DND-41 (cell line): Measurements from ENCODE around the gene PHACTR3.

Source experiments
- ATAC-seq: fragments of 200-7000 bp; cut with Tn5 transposase; 3 replicates; pipeline ENCODE4 v1.9.1; 2021; ENCODE audit warnings: low read depth; ENCODE audit not compliant: insufficient read depth
- DNase-seq: peaks from one replicate; pipeline ENCODE4 v3.0.0-alpha.2; 2020
- H2AFZ ChIP-seq: 2 replicates; pipeline ENCODE4 v1.6.0; 2012; ENCODE audit warnings: low read depth, low read length
- H3K27ac ChIP-seq: 2 replicates; pipeline ENCODE4 v1.5.1; 2012; ENCODE audit warnings: low read length, inconsistent platforms
- H3K27me3 ChIP-seq: fragments of 200-600 bp; sonication (generic); 2 replicates; pipeline ENCODE4 v1.6.0; 2012; ENCODE audit warnings: low read length, mild to moderate bottlenecking, inconsistent platforms; ENCODE audit not compliant: insufficient read depth, poor library complexity
- H3K36me3 ChIP-seq: 2 replicates; pipeline ENCODE4 v1.5.1; 2012; ENCODE audit warnings: low read length, inconsistent platforms; ENCODE audit not compliant: insufficient read depth
- H3K4me1 ChIP-seq: 2 replicates; pipeline ENCODE4 v1.5.1; 2012; ENCODE audit warnings: mild to moderate bottlenecking, low read length; ENCODE audit not compliant: insufficient read depth
- H3K4me2 ChIP-seq: 2 replicates; pipeline ENCODE4 v1.6.0; 2012; ENCODE audit warnings: mild to moderate bottlenecking, moderate library complexity, low read length, inconsistent platforms; ENCODE audit not compliant: insufficient read depth
- H3K4me3 ChIP-seq, 2 experiments: fragments of 200-600 bp in 1 of 2; shearing (Covaris generic) in 1 of 2; 2 replicates each; pipeline ENCODE4 v1.5.1; 2012 to 2016; ENCODE audit warnings: inconsistent platforms in 2 of 2, low read length in 2 of 2, mild to moderate bottlenecking in 2 of 2, low read depth in 1 of 2, moderate library complexity in 1 of 2
- H3K79me2 ChIP-seq: 2 replicates; pipeline ENCODE4 v1.6.0; 2012; ENCODE audit warnings: low read length, inconsistent platforms; ENCODE audit not compliant: insufficient read depth
- H3K9ac ChIP-seq: 2 replicates; pipeline ENCODE4 v1.6.0; 2012; ENCODE audit warnings: low read depth, mild to moderate bottlenecking, inconsistent platforms, low read length, moderate library complexity
- H3K9me3 ChIP-seq: 2 replicates; pipeline ENCODE4 v1.5.1; 2012; ENCODE audit warnings: low read length, moderate library complexity, mild to moderate bottlenecking, inconsistent platforms; ENCODE audit not compliant: insufficient read depth, severe bottlenecking
- H4K20me1 ChIP-seq: 2 replicates; pipeline ENCODE4 v1.6.0; 2012; ENCODE audit warnings: low read length; ENCODE audit not compliant: insufficient read depth
- EZH2 ChIP-seq: IDR thresholded peaks from 3 replicates; pipeline ENCODE4 v1.6.1; 2012; ENCODE audit warnings: borderline replicate concordance, low read depth, mild to moderate bottlenecking, moderate library complexity, low read length, inconsistent platforms; ENCODE audit not compliant: severe bottlenecking
- TF ChIP-seq, protein P1 (sequence below): IDR thresholded peaks from 2 replicates; pipeline ENCODE4 v1.5.1; 2012; ENCODE audit warnings: borderline replicate concordance, low read length, moderate library complexity, mild to moderate bottlenecking; ENCODE audit not compliant: poor library complexity, severe bottlenecking; ENCODE audit errors: extremely low read depth

Gene PHACTR3

GRCh38 chr20:59770270-59770669 is 165.9 kb downstream of the PHACTR3 start:
- no peak overlapping the region for H3K4me2 ChIP-seq
- no peak for ATAC-seq

GRCh38 chr20:59770851-59771250 is 166.5 kb downstream of the PHACTR3 start:
- no peak overlapping the region for H3K4me3 ChIP-seq
- no peaks in the 10 kb centered on the region for H3K79me2 ChIP-seq
- TF ChIP-seq EZH2 = no peak
- TF ChIP-seq, protein P1, sequence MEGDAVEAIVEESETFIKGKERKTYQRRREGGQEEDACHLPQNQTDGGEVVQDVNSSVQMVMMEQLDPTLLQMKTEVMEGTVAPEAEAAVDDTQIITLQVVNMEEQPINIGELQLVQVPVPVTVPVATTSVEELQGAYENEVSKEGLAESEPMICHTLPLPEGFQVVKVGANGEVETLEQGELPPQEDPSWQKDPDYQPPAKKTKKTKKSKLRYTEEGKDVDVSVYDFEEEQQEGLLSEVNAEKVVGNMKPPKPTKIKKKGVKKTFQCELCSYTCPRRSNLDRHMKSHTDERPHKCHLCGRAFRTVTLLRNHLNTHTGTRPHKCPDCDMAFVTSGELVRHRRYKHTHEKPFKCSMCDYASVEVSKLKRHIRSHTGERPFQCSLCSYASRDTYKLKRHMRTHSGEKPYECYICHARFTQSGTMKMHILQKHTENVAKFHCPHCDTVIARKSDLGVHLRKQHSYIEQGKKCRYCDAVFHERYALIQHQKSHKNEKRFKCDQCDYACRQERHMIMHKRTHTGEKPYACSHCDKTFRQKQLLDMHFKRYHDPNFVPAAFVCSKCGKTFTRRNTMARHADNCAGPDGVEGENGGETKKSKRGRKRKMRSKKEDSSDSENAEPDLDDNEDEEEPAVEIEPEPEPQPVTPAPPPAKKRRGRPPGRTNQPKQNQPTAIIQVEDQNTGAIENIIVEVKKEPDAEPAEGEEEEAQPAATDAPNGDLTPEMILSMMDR = no peak
- H3K27me3 ChIP-seq = peaks cover 11% of the 10 kb centered on the region
- H3K4me2 ChIP-seq = no peak overlapping the region
- no peak for ATAC-seq
- no peak overlapping the region for H2AFZ ChIP-seq
- no peaks in the 10 kb centered on the region for H3K9me3 ChIP-seq
- peaks cover 9% of the 10 kb centered on the region for H4K20me1 ChIP-seq
- no peak overlapping the region for H3K9ac ChIP-seq
- DNase-seq = no peak
- H3K27ac ChIP-seq = no peak overlapping the region
- no peaks in the 10 kb centered on the region for H3K4me1 ChIP-seq
- H3K36me3 ChIP-seq = no peaks in the 10 kb centered on the region

More at GRCh38 chr20:59770270-59770669, 165.9 kb downstream of the PHACTR3 start:
- TF ChIP-seq, protein P1 = peak; percentile 26
- no peak for TF ChIP-seq EZH2
- Histone ChIP-seq H3K9ac (no peak overlapping the region), H3K4me3 (no peak overlapping the region), H3K36me3 (no peaks in the 10 kb centered on the region), H3K9me3 (no peaks in the 10 kb centered on the region), H3K27ac (no peak overlapping the region), H4K20me1 (peaks cover 6% of the 10 kb centered on the region), H3K27me3 (peaks cover 11% of the 10 kb centered on the region), H3K79me2 (no peaks in the 10 kb centered on the region), H3K4me1 (no peaks in the 10 kb centered on the region), H2AFZ (no peak overlapping the region)
- DNase-seq = no peak

- Histone ChIP-seq H3K4me3 (no peak overlapping the region), H3K9ac (no peak overlapping the region), H3K4me2 (no peak overlapping the region), H3K9me3 (no peaks in the 10 kb centered on the region), H3K27ac (no peak overlapping the region), H4K20me1 (peaks cover 9% of the 10 kb centered on the region), H3K27me3 (peaks cover 13% of the 10 kb centered on the region), H3K4me1 (no peaks in the 10 kb centered on the region), H3K36me3 (no peaks in the 10 kb centered on the region), H3K79me2 (no peaks in the 10 kb centered on the region), H2AFZ (no peak overlapping the region)
- ATAC-seq (no peak), DNase-seq (no peak)
- no peak for TF ChIP-seq EZH2
- TF ChIP-seq, protein P1 = no peak
Measured at GRCh38 chr20:59771506-59772372, 167.4 kb downstream of the PHACTR3 start.
